Uterus (tissue), 2 donors: ENCODE data around the gene SRCIN1.

Source experiments
- CTCF ChIP-seq, 4 experiments: fragments of 200-600 bp in 2 of 4; fragments of 450-650 bp in 2 of 4; sonication (generic) in 2 of 4; IDR thresholded peaks; one replicate each; pipeline ENCODE4 v1.5.1; 2016 to 2019; ENCODE audit warnings: antibody characterized with exemption in 4 of 4, mild to moderate bottlenecking in 2 of 4, moderate library complexity in 1 of 4
- POLR2A ChIP-seq, 2 donors: fragments of 450-650 bp; IDR thresholded peaks; one replicate each; pipeline ENCODE4 v1.6.1; 2016; ENCODE audit warnings: antibody characterized with exemption in 2 of 2, mild to moderate bottlenecking in 1 of 2, moderate library complexity in 1 of 2

- no peak for TF ChIP-seq POLR2A (IDR thresholded peaks at IDR 0.05)
- TF ChIP-seq CTCF (IDR thresholded peaks at IDR 0.05), result no peak
Measured at GRCh38 chr17:38533866-38534497, 71.8 kb downstream of the SRCIN1 start.
